Transverse colon (tissue), 4 donors: ENCODE data around the gene GNB1L.

Source experiments
- CTCF ChIP-seq, 5 experiments: fragments of 200-600 bp in 3 of 5; fragments of 450-650 bp in 2 of 5; sonication (generic) in 3 of 5; IDR thresholded peaks; 1 replicate in 2 of 5; 2 replicates in 3 of 5; pipeline ENCODE4 v1.5.1; 2016 to 2017; ENCODE audit warnings: antibody characterized with exemption in 5 of 5, inconsistent platforms in 3 of 5, mild to moderate bottlenecking in 2 of 5, moderate library complexity in 1 of 5
- POLR2A ChIP-seq: fragments of 450-650 bp; IDR thresholded peaks from one replicate; pipeline ENCODE4 v1.6.1; 2016; ENCODE audit warnings: antibody characterized with exemption, mild to moderate bottlenecking, moderate library complexity
- POLR2AphosphoS5 ChIP-seq, 3 donors: sonication (generic); formaldehyde crosslinking; IDR thresholded peaks; one replicate each; pipeline ENCODE4 v1.6.1; 2016; ENCODE audit warnings: antibody characterized with exemption in 3 of 3

DNA sequence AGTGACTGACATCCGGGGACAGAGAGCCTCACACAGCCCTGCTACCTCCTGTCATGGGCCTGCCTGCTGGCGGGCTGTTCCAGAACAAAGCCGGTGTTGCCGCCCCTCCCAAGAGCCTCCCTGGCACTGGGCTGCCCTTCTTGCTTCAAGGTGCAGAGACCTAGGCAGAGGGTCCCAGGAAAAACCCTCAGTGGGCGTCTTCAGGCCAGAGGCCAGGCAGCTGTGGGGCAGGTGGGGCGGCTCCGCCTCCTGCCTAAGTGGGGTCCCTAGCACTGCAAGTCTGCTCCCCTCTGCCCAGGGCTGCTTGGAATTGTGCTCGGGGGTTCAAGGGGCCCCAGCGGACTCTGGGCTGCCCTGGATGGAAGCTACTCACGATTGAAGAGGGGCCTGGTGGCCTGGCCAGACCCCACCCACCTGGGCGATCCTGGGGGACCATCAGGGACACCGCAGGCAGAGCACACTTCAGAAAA is 20.4 kb upstream of the GNB1L start:
- TF ChIP-seq CTCF (IDR thresholded peaks at IDR 0.05), result no peak
- TF ChIP-seq POLR2AphosphoS5 (IDR thresholded peaks at IDR 0.05), result no peak
- TF ChIP-seq POLR2A, result no peak
